ENCODE data around the gene PTPRT.

The PTPRT gene

GRCh38 chr20:43189554-43190331, at the start of gene PTPRT:
Gene PTPRT (minus strand): TSS chr20:43189906. CDS start chr20:43189733, 173 bp downstream.
- no peak for DNase-seq

GRCh38 chr20:43238833-43239232, 49.1 kb upstream of the PTPRT start:
- no peak for DNase-seq

GRCh38 chr20:43238266-43238665, 48.6 kb upstream of the PTPRT start:
- DNase-seq, result no peak

GRCh38 chr20:43237651-43238168, 48.0 kb upstream of the PTPRT start:
- DNase-seq, result no peak

GRCh38 chr20:43235998-43236397, 46.3 kb upstream of the PTPRT start:
- no peak for DNase-seq

- no peak for DNase-seq
Measured at GRCh38 chr20:43231829-43232228, 42.1 kb upstream of the PTPRT start.

GRCh38 chr20:43229696-43230095, 40.0 kb upstream of the PTPRT start:
- no peak for DNase-seq

- no peak for DNase-seq
Measured at GRCh38 chr20:43220612-43221011, 30.9 kb upstream of the PTPRT start.

GRCh38 chr20:43210901-43211300, 21.2 kb upstream of the PTPRT start:
- no peak for DNase-seq

- no peak for DNase-seq
Measured at GRCh38 chr20:43209831-43210230, 20.1 kb upstream of the PTPRT start.

GRCh38 chr20:43205699-43206098, 16.0 kb upstream of the PTPRT start:
- DNase-seq, result no peak

- no peak for DNase-seq
Measured at GRCh38 chr20:43202100-43202499, 12.4 kb upstream of the PTPRT start.

GRCh38 chr20:43198607-43199006, 8.9 kb upstream of the PTPRT start:
- no peak for DNase-seq

GRCh38 chr20:43196243-43196642, 6.5 kb upstream of the PTPRT start:
- no peak for DNase-seq

- DNase-seq, result no peak
Measured at GRCh38 chr20:43194137-43194536, 4.4 kb upstream of the PTPRT start.

GRCh38 chr20:43193443-43193842, 3.7 kb upstream of the PTPRT start:
- DNase-seq, result no peak

GRCh38 chr20:43191946-43192863, 2.5 kb upstream of the PTPRT start:
- no peak for DNase-seq

GRCh38 chr20:43191143-43191542, 1.4 kb upstream of the PTPRT start:
- DNase-seq, result no peak

- no peak for DNase-seq
Measured at GRCh38 chr20:43190332-43190953, 737 bp upstream of the PTPRT start.

GRCh38 chr20:43188861-43189553, 699 bp downstream of the PTPRT start:
- no peak for DNase-seq

- DNase-seq, result no peak
Measured at GRCh38 chr20:43188234-43188653, 1.5 kb downstream of the PTPRT start.

GRCh38 chr20:43187476-43188233, 2.1 kb downstream of the PTPRT start:
- DNase-seq, result peak; percentile 74
